Measurements from ENCODE around the gene MYEOV.

Gene MYEOV

DNA sequence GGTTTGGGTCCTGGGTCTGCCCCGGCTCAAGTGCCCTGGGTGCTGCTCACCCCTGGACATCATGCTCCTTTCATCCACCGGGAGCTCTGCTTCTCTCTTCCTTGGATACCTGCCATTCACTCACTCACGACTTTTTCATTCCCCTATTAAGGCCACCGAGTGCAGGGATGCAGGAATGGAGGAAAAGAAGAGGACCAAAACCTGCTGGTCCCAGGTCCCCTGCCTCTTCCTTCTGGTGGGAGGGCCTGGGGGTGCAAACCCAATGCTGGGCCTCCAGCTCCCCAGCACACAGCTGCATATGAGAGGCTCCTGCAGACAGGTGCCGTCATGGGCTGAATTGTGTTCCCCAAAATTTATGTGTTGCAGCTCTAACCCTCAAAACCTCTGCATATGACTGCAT is 36.8 kb upstream of the MYEOV start:
- H3K27me3 ChIP-seq (ENCODE audit: insufficient read depth, low read length, poor library complexity), result no peaks in the 10 kb centered on the region
- no peak overlapping the region for H2AK5ac ChIP-seq (ENCODE audit: low read length)
- H4K5ac ChIP-seq (ENCODE audit: low read length), result no peak overlapping the region
- H2BK5ac ChIP-seq (ENCODE audit: low read length), result no peak overlapping the region
- H3K79me1 ChIP-seq (ENCODE audit: low read length), result no peaks in the 10 kb centered on the region
- no peaks in the 10 kb centered on the region for H3K79me2 ChIP-seq (ENCODE audit: control insufficient read depth, insufficient read depth, low read length)
- WGBS (ENCODE audit: extremely low coverage, insufficient coverage, low lambda C conversion rate), result no CpG with 5 or more reads among the region's 5 CpGs
- H2BK15ac ChIP-seq (replicated peaks; ENCODE audit: low read depth), result no peak overlapping the region
- H3K4me1 ChIP-seq (ENCODE audit: control insufficient read depth, low read depth, low read length), result no peaks in the 10 kb centered on the region
- no peak overlapping the region for H3K4me2 ChIP-seq (ENCODE audit: low read length)
- no peak overlapping the region for H4K8ac ChIP-seq (ENCODE audit: low read depth, low read length)
- no peak overlapping the region for H3K4me3 ChIP-seq (ENCODE audit: low read length)
- H3K18ac ChIP-seq (ENCODE audit: low read length), result no peak overlapping the region
- H3K27ac ChIP-seq (ENCODE audit: low read depth, low read length), result no peak overlapping the region
- no peak overlapping the region for H3K4ac ChIP-seq (ENCODE audit: low read depth, low read length)
- H3K9ac ChIP-seq (ENCODE audit: low read length), result no peak overlapping the region
- no peaks in the 10 kb centered on the region for H3K36me3 ChIP-seq (ENCODE audit: control insufficient read depth, insufficient read depth, low read length)
- DNase-seq, result no peak
- no peak overlapping the region for H3K23ac ChIP-seq (ENCODE audit: low read length)
- H3K56ac ChIP-seq (ENCODE audit: low read length), result no peak overlapping the region
- no peak overlapping the region for H2BK120ac ChIP-seq (ENCODE audit: low read depth, low read length)

- Histone ChIP-seq H4K5ac (ENCODE audit: low read length) (no peak overlapping the region), H3K27ac (ENCODE audit: low read depth, low read length) (no peak overlapping the region), H3K23ac (ENCODE audit: low read length) (no peak overlapping the region), H3K4me1 (ENCODE audit: control insufficient read depth, low read depth, low read length) (no peaks in the 10 kb centered on the region), H2AK5ac (ENCODE audit: low read length) (no peak overlapping the region), H3K79me2 (ENCODE audit: control insufficient read depth, insufficient read depth, low read length) (no peaks in the 10 kb centered on the region), H4K8ac (ENCODE audit: low read depth, low read length) (no peak overlapping the region), H2BK15ac (replicated peaks; ENCODE audit: low read depth) (no peak overlapping the region), H2BK5ac (ENCODE audit: low read length) (no peak overlapping the region), H3K56ac (ENCODE audit: low read length) (peak overlapping the region; percentile 22), H3K4ac (ENCODE audit: low read depth, low read length) (no peak overlapping the region), H3K4me3 (ENCODE audit: low read length) (no peak overlapping the region), H3K79me1 (ENCODE audit: low read length) (no peaks in the 10 kb centered on the region), H3K36me3 (ENCODE audit: control insufficient read depth, insufficient read depth, low read length) (no peaks in the 10 kb centered on the region), H2BK120ac (ENCODE audit: low read depth, low read length) (no peak overlapping the region), H3K18ac (ENCODE audit: low read length) (no peak overlapping the region), H3K9ac (ENCODE audit: low read length) (no peak overlapping the region), H3K4me2 (ENCODE audit: low read length) (no peak overlapping the region), H3K27me3 (ENCODE audit: insufficient read depth, low read length, poor library complexity) (no peaks in the 10 kb centered on the region)
- WGBS (ENCODE audit: extremely low coverage, insufficient coverage, low lambda C conversion rate), result no CpG with 5 or more reads among the region's 6 CpGs
- DNase-seq, result peak; percentile 26
Observed at GRCh38 chr11:69257838-69258658, 35.9 kb upstream of the MYEOV start.

GRCh38 chr11:69259096-69259495 is 34.9 kb upstream of the MYEOV start:
- no peak overlapping the region for H2BK15ac ChIP-seq (replicated peaks; ENCODE audit: low read depth)
- H3K23ac ChIP-seq (ENCODE audit: low read length), result no peak overlapping the region
- no peaks in the 10 kb centered on the region for H3K79me1 ChIP-seq (ENCODE audit: low read length)
- H3K27me3 ChIP-seq (ENCODE audit: insufficient read depth, low read length, poor library complexity), result no peaks in the 10 kb centered on the region
- H2AK5ac ChIP-seq (ENCODE audit: low read length), result no peak overlapping the region
- H3K36me3 ChIP-seq (ENCODE audit: control insufficient read depth, insufficient read depth, low read length), result no peaks in the 10 kb centered on the region
- H2BK5ac ChIP-seq (ENCODE audit: low read length), result no peak overlapping the region
- no peak for DNase-seq
- no peak overlapping the region for H3K4me2 ChIP-seq (ENCODE audit: low read length)
- H4K5ac ChIP-seq (ENCODE audit: low read length), result no peak overlapping the region
- H3K4me1 ChIP-seq (ENCODE audit: control insufficient read depth, low read depth, low read length), result no peaks in the 10 kb centered on the region
- no peak overlapping the region for H3K4me3 ChIP-seq (ENCODE audit: low read length)
- WGBS (ENCODE audit: extremely low coverage, insufficient coverage, low lambda C conversion rate), result no CpG with 5 or more reads among the region's 2 CpGs
- no peak overlapping the region for H2BK120ac ChIP-seq (ENCODE audit: low read depth, low read length)
- no peak overlapping the region for H3K18ac ChIP-seq (ENCODE audit: low read length)
- H3K56ac ChIP-seq (ENCODE audit: low read length), result no peak overlapping the region
- no peak overlapping the region for H3K27ac ChIP-seq (ENCODE audit: low read depth, low read length)
- H3K79me2 ChIP-seq (ENCODE audit: control insufficient read depth, insufficient read depth, low read length), result no peaks in the 10 kb centered on the region
- no peak overlapping the region for H3K4ac ChIP-seq (ENCODE audit: low read depth, low read length)
- no peak overlapping the region for H3K9ac ChIP-seq (ENCODE audit: low read length)
- H4K8ac ChIP-seq (ENCODE audit: low read depth, low read length), result no peak overlapping the region

GRCh38 chr11:69260622-69261021 is 33.3 kb upstream of the MYEOV start:
- Histone ChIP-seq H3K23ac (ENCODE audit: low read length) (no peak overlapping the region), H3K27me3 (ENCODE audit: insufficient read depth, low read length, poor library complexity) (no peaks in the 10 kb centered on the region), H3K4ac (ENCODE audit: low read depth, low read length) (no peak overlapping the region), H4K8ac (ENCODE audit: low read depth, low read length) (no peak overlapping the region), H4K5ac (ENCODE audit: low read length) (no peak overlapping the region), H2BK5ac (ENCODE audit: low read length) (no peak overlapping the region), H2AK5ac (ENCODE audit: low read length) (no peak overlapping the region), H3K9ac (ENCODE audit: low read length) (no peak overlapping the region), H3K56ac (ENCODE audit: low read length) (no peak overlapping the region), H3K27ac (ENCODE audit: low read depth, low read length) (no peak overlapping the region), H3K4me2 (ENCODE audit: low read length) (no peak overlapping the region), H3K4me1 (ENCODE audit: control insufficient read depth, low read depth, low read length) (no peaks in the 10 kb centered on the region), H2BK15ac (replicated peaks; ENCODE audit: low read depth) (no peak overlapping the region), H3K4me3 (ENCODE audit: low read length) (no peak overlapping the region), H3K79me1 (ENCODE audit: low read length) (no peaks in the 10 kb centered on the region), H2BK120ac (ENCODE audit: low read depth, low read length) (no peak overlapping the region), H3K36me3 (ENCODE audit: control insufficient read depth, insufficient read depth, low read length) (no peaks in the 10 kb centered on the region), H3K79me2 (ENCODE audit: control insufficient read depth, insufficient read depth, low read length) (no peaks in the 10 kb centered on the region), H3K18ac (ENCODE audit: low read length) (no peak overlapping the region)
- no peak for DNase-seq

DNA sequence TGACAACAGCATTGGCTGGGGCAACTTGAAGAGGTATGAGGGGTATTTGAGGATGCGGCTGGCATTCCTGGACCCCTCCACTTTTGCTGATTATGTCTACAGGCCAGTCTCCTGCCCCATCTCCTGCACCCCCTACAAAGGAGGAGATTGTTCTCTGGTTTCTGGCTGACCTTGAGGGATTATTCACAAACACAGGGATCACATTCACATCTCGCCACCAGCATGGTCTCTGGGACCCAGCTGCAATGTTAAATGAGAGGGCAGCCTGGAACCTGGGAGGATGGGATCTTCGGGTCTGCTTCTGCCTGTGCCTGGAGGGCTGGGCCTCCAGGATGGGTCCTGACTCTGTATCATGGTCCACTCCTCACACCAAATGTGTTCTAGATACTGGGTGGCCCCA is 32.8 kb upstream of the MYEOV start:
- Histone ChIP-seq H3K4me2 (ENCODE audit: low read length) (no peak overlapping the region), H2BK5ac (ENCODE audit: low read length) (no peak overlapping the region), H4K8ac (ENCODE audit: low read depth, low read length) (no peak overlapping the region), H3K4me1 (ENCODE audit: control insufficient read depth, low read depth, low read length) (no peaks in the 10 kb centered on the region), H3K4ac (ENCODE audit: low read depth, low read length) (no peak overlapping the region), H3K79me2 (ENCODE audit: control insufficient read depth, insufficient read depth, low read length) (no peaks in the 10 kb centered on the region), H3K56ac (ENCODE audit: low read length) (no peak overlapping the region), H3K27me3 (ENCODE audit: insufficient read depth, low read length, poor library complexity) (no peaks in the 10 kb centered on the region), H2BK120ac (ENCODE audit: low read depth, low read length) (no peak overlapping the region), H3K36me3 (ENCODE audit: control insufficient read depth, insufficient read depth, low read length) (no peaks in the 10 kb centered on the region), H2AK5ac (ENCODE audit: low read length) (no peak overlapping the region), H3K18ac (ENCODE audit: low read length) (no peak overlapping the region), H3K4me3 (ENCODE audit: low read length) (no peak overlapping the region), H3K23ac (ENCODE audit: low read length) (no peak overlapping the region), H3K79me1 (ENCODE audit: low read length) (no peaks in the 10 kb centered on the region), H3K9ac (ENCODE audit: low read length) (no peak overlapping the region), H2BK15ac (replicated peaks; ENCODE audit: low read depth) (no peak overlapping the region), H4K5ac (ENCODE audit: low read length) (no peak overlapping the region), H3K27ac (ENCODE audit: low read depth, low read length) (no peak overlapping the region)
- DNase-seq, result no peak
- WGBS (ENCODE audit: extremely low coverage, insufficient coverage, low lambda C conversion rate), result no CpG with 5 or more reads among the region's 3 CpGs

All from mesendoderm (in vitro differentiated cells).